ENCODE measurements around the gene CCDC188.

CCDC188 gene

DNA sequence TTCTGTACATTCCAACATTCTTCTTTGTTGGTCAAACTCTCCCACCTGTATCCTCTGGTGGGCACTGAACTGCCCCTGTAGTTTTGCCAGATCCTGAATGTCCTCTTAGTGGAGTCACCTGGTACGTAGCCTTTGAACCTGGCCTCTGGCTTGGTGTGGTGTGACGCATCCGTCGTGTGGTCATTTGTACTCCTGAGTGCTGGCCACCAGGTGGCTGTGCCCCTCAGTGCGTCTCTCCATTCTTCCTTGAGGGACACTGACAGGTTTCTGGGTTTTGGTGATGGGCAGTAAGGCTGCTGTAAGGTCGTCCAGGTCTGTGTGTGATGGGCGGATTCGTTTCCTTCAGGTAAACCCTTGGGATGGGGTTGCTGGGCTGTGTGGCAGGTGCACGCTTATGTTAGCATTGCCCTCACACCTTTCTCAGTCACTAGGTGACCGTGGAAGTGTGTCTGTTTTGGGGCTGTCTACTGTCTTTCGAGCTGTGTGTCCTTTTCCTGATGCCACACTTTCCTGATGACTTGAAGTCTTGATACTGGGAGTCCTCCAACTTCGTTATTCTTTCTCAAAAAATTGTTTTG lies 48.6 kb downstream of the CCDC188 start:
- DNase-seq: no peak

DNA sequence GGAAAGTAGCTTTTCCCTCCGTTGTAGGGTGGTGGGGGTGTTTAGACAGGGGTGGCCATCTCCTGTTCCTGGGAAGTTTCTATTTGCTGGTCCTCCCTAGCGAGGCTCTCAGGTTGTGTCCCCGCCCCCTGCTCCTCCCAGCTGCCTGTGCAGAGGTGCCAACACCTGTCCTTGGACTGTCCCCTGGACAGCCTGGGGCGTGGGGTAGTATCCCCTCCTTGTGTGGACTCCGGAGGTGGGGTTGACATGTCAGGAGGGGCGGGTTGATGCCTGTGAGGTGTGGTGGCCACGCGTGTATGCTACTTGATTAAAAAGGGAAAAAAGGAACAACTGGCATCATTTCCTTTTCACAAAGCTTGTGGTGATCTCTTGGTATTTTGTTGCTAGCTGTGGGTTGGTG lies 49.2 kb downstream of the CCDC188 start:
- DNase-seq: no peak

DNA sequence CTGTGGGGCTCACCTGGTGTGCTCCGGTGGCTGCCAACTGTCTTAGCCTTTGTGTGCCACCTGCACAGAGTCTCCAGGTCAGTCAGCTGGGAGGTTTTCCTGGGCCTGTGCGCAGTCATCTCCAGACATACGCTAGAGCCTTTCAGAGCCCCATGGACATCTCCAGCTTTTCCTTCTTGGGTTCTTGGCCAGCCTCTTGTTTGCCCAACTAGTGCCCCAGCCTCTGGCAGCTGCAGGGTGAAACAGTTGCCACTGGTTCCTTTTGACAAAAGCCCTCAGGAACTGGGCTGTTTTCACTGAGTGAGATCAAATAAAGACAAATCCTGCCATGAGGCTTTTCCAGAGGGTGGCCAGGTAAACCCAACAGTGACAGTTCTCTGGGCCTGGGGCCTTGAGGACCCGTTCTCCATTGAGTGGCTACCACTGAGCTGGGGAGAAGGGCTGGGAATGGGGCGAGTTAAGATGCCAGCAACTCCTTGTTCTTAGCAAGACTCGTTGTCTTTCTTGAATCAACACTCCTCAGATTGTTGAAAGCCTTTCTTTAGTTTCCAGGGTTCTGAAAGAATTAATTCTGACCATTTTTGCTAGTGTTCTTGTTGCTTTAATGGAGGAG lies 51.6 kb downstream of the CCDC188 start:
- DNase-seq: no peak
